HEK293T (cell line): ENCODE measurements around the gene BORCS6.

ENCODE experiments used
- BHLHE40 ChIP-seq: fragments of 450-650 bp; IDR thresholded peaks from 2 replicates; pipeline ENCODE4 v1.6.1; 2016; ENCODE audit warnings: mild to moderate bottlenecking, moderate library complexity, borderline replicate concordance
- CTBP1 ChIP-seq: fragments of 450-650 bp; IDR thresholded peaks from 2 replicates; pipeline ENCODE4 v1.6.1; 2016; ENCODE audit warnings: borderline replicate concordance
- FOXA1 ChIP-seq: fragments of 450-650 bp; IDR thresholded peaks from 2 replicates; pipeline ENCODE4 v1.6.1; 2016; ENCODE audit warnings: mild to moderate bottlenecking
- FOXM1 ChIP-seq: fragments of 450-650 bp; IDR thresholded peaks from 2 replicates; pipeline ENCODE4 v1.6.1; 2017; ENCODE audit warnings: mild to moderate bottlenecking, borderline replicate concordance
- LEF1 ChIP-seq: fragments of 450-650 bp; IDR thresholded peaks from 2 replicates; pipeline ENCODE4 v1.6.1; 2017; ENCODE audit warnings: mild to moderate bottlenecking, borderline replicate concordance
- SP1 ChIP-seq: fragments of 450-650 bp; IDR thresholded peaks from 2 replicates; pipeline ENCODE4 v1.6.1; 2017
- ZNF384 ChIP-seq: fragments of 450-650 bp; IDR thresholded peaks from 2 replicates; pipeline ENCODE4 v1.6.1; 2016

DNA sequence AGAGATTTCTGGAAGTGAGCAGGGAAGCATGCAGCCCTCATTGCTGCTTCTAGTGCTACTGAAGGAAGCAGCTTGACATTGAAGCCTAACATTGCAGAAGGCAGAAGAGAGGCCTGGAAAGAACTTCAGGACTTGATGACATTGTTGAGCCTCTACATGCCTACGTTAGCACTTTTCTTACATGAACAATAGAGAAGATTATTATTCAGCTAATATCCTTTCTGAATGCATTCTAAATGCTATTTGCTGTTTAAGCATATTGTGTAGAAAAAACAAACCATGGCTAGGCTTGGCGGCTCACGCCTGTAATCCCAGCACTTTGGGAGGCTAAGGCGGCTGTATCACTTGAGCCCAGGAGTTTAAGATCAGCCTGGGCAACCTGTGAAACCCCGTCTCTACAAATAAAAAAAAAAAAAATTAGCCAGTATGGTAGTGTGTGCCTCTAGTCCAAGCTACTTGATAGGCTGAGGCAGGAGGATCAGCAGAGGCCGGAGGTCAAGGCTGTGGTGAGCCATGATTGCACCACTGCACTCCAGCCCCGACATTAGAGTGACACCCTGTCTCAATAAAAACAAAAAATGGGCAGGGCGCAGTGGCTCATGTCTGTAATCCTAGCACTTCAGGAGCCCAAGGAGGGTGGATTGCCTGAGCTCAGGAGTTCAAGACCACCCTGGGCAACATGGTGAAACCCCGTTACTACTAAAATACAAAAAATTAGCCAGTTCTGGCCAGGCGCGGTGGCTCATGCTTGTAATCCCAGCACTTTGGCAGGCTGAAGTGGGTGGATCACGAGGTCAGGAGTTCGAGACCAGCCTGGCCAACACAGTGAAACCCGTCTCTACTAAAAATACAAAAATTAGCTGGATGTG is 22.6 kb upstream of the BORCS6 start:
- TF ChIP-seq ZNF384 (no peak; the same call in 1 of the 2 replicates), CTBP1 (no peak), LEF1 (no peak), FOXA1 (no peak), SP1 (no peak), BHLHE40 (no peak), FOXM1 (no peak)
